ENCODE measurements around the gene H2AZ1.

H2AZ1 gene

DNA sequence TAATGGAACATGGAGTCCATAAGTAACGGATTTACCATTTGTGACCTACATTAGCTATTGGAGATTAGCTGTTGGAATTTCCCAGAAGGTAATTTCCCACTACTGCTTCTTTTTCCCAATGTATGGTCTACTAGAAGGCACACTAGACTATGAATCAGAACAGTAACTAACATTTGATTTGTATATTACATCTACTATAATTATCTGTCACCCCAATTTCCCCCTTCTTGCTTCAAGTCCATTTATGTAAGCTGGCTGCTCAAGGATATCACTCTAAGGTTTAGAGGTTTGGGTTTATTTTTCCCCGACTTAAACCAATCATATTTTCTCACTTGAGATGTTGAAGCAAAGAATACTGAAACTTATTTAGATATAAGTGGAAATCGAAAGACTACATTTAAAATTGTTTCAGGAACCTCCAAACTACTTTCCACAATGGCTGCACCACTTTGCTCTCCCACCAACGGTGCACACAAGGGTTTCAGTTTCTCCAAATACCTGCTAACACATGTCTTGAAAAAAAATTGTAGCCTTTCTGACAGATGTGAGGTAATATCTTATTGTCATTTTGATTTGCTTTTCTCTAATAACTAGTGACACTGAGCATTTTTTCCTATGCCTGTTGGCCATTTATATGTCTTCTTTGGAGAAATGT is 33.3 kb upstream of the H2AZ1 start:
- Histone ChIP-seq H3K4me3 (replicated peaks; ENCODE audit: low read depth, low read length) (no peak overlapping the region), H3K27me3 (replicated peaks; ENCODE audit: control insufficient read depth, insufficient read depth, low read length) (no peaks in the 10 kb centered on the region), H3K36me3 (ENCODE audit: control insufficient read depth, insufficient read depth, low read length) (no peaks in the 10 kb centered on the region)
- TF ChIP-seq, protein P1, sequence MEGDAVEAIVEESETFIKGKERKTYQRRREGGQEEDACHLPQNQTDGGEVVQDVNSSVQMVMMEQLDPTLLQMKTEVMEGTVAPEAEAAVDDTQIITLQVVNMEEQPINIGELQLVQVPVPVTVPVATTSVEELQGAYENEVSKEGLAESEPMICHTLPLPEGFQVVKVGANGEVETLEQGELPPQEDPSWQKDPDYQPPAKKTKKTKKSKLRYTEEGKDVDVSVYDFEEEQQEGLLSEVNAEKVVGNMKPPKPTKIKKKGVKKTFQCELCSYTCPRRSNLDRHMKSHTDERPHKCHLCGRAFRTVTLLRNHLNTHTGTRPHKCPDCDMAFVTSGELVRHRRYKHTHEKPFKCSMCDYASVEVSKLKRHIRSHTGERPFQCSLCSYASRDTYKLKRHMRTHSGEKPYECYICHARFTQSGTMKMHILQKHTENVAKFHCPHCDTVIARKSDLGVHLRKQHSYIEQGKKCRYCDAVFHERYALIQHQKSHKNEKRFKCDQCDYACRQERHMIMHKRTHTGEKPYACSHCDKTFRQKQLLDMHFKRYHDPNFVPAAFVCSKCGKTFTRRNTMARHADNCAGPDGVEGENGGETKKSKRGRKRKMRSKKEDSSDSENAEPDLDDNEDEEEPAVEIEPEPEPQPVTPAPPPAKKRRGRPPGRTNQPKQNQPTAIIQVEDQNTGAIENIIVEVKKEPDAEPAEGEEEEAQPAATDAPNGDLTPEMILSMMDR (IDR thresholded peaks at IDR 0.05; ENCODE audit: insufficient read depth, low read length, poor library complexity, severe bottlenecking): no peak
- peak; percentile 40 for DNase-seq (ENCODE audit: extremely low read depth, insufficient read length)

DNA sequence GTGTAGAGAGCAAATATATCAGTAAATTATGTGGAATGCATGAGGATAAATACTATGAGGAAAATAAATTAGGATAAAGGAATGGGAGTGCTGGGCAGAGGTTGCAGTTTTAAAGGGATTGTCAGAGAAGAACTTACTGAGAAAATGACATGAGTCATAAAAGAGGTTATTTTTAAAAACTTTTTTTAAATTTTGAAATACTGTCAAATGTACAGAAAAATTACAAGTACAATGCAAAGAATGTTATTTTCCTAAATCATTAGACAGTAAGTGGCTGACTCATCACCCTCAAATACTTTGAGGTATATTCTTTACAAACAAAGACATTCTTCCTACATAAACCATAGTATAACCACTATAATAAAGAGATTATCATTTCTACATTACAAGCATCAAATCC is 29.8 kb upstream of the H2AZ1 start:
- TF ChIP-seq, protein P1 (IDR thresholded peaks at IDR 0.05; ENCODE audit: insufficient read depth, low read length, poor library complexity, severe bottlenecking): no peak
- Histone ChIP-seq H3K27me3 (replicated peaks; ENCODE audit: control insufficient read depth, insufficient read depth, low read length) (no peaks in the 10 kb centered on the region), H3K36me3 (ENCODE audit: control insufficient read depth, insufficient read depth, low read length) (no peaks in the 10 kb centered on the region), H3K4me3 (replicated peaks; ENCODE audit: low read depth, low read length) (no peak overlapping the region)
- no peak for DNase-seq (ENCODE audit: extremely low read depth, insufficient read length)

DNA sequence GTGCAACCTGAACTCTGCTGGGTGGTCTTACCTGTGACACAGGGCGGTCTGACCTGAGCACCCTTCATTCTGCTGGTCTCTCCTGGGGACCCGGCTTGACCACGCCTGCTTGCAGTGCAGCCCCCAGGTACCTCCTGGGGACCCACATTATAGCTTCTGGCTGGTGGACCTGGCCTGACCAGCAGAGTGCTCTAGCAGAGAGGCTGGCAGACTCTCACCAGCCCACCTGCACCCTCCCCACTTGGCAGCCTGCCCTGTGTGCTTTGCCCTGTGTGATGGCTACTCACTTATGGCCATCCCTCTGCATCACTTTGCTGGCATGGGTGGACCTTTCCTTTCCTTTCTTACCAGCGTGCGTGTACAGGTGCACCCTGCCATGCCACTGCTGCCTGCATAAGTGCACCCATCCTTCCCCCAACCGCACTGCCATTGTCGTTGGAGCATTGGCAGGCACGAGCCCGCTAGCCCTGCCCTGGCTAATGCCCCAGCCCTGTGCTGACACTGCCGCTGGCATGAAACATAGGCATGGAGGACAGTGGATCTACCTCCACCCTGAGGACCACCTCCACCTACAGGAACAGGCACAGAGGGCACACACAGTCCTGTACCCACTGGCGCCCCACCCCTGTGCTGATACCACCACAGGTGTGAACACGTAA is 21.5 kb upstream of the H2AZ1 start:
- H3K27me3 ChIP-seq (replicated peaks; ENCODE audit: control insufficient read depth, insufficient read depth, low read length): no peaks in the 10 kb centered on the region
- no peaks in the 10 kb centered on the region for H3K36me3 ChIP-seq (ENCODE audit: control insufficient read depth, insufficient read depth, low read length)
- TF ChIP-seq, protein P1 (IDR thresholded peaks at IDR 0.05; ENCODE audit: insufficient read depth, low read length, poor library complexity, severe bottlenecking): no peak
- no peak overlapping the region for H3K4me3 ChIP-seq (replicated peaks; ENCODE audit: low read depth, low read length)
- DNase-seq (ENCODE audit: extremely low read depth, insufficient read length): no peak

DNA sequence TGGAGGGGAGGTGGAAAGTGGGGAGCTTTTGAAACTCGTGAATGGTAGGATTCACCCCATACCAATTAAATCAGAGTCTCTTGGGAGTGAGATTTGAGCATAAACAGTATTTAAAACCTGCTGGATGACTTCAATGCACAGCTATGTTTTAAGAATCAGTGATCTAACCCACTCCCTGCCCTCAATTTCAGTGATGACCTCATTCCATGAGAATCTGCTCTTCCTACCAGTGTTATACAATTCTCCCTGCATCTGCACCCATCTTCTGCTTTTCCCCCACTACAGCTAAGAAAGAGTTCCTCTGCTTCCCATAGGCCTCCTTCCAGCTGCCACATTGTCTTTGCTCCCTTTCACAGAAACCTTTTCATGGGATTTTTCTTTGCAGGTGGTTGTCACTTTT is 18.3 kb upstream of the H2AZ1 start:
- TF ChIP-seq, protein P1 (IDR thresholded peaks at IDR 0.05; ENCODE audit: insufficient read depth, low read length, poor library complexity, severe bottlenecking): no peak
- no peak for DNase-seq (ENCODE audit: extremely low read depth, insufficient read length)
- no peak overlapping the region for H3K4me3 ChIP-seq (replicated peaks; ENCODE audit: low read depth, low read length)
- H3K27me3 ChIP-seq (replicated peaks; ENCODE audit: control insufficient read depth, insufficient read depth, low read length): no peaks in the 10 kb centered on the region
- no peaks in the 10 kb centered on the region for H3K36me3 ChIP-seq (ENCODE audit: control insufficient read depth, insufficient read depth, low read length)

DNA sequence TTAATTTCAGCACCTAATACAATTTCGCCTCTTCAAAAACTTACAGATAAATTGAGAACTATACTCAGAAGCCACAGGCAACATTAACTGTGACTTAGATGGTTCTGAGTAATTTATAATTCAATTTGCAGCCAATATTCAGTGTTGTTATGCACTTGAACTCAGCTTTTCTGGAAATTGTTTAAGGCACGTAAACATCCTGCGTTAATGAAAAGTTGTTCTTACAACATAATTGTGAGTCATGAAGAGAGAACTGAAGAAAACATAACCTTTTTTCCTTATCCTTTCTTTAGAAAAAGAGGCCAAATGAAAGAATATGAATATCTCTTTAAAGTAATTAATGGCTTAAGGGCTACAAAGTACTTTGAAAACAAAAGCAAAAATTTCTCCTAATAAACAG is 16.6 kb upstream of the H2AZ1 start:
- DNase-seq (ENCODE audit: extremely low read depth, insufficient read length): no peak
- no peak overlapping the region for H3K4me3 ChIP-seq (replicated peaks; ENCODE audit: low read depth, low read length)
- H3K27me3 ChIP-seq (replicated peaks; ENCODE audit: control insufficient read depth, insufficient read depth, low read length): no peaks in the 10 kb centered on the region
- H3K36me3 ChIP-seq (ENCODE audit: control insufficient read depth, insufficient read depth, low read length): no peaks in the 10 kb centered on the region
- TF ChIP-seq, protein P1 (IDR thresholded peaks at IDR 0.05; ENCODE audit: insufficient read depth, low read length, poor library complexity, severe bottlenecking): no peak
